ENCODE data around the gene APPL1. TPM values are rescaled to one million over a fixed set of nuclear protein-coding genes. Genes with fewer than 3 reads are reported as not detected.

Gene APPL1
- total and polyA plus RNA-seq, 2 of the 13 experiments (the other 11 are each of a cell fraction or from before 2014, with no cell fraction given) = 14.3 to 29.0 TPM

DNA sequence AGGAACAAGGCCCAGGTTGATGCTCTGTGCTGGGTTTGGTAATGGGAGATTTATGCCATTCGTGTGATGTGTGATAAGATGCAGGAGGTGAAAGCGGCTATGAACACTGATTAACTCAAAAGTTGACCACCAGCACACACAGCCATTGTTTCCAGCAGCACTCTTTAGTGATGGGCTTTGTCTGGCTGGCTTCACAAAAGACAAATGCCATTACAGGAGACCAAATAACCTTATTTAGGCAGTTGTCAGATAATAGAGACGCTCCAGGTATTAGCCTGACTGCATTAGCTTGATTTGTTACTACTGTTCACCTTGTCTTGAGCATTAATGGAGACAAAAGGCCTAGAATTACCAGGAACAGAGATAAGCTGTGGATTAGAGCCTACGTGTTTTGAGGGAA, 32.9 kb upstream of the APPL1 start:
- DNase-seq (ENCODE audit: low spot score) (no peak), ATAC-seq (no peak), FAIRE-seq (no peak)
- Histone ChIP-seq H3K9me3 (ENCODE audit: low read length) (no peaks in the 10 kb centered on the region), H3K79me2 (ENCODE audit: insufficient read depth, low read length) (no peaks in the 10 kb centered on the region), H3K27me3 (ENCODE audit: control insufficient read depth in 1 of 2, insufficient read depth in 2 of 2, low read length in 2 of 2) (peaks cover 0 to 2% of the 10 kb centered on the region in 2 experiments; a peak in 2 of 5 replicates), H3K27ac (ENCODE audit: extremely low read length, insufficient read depth, low read length) (no peak overlapping the region), H2AFZ (ENCODE audit: low read length) (no peak overlapping the region), H3K4me2 (ENCODE audit: low read depth, low read length) (no peak overlapping the region), H3K36me3 (replicated peaks in 1 of 2; ENCODE audit: control insufficient read depth in 1 of 2, insufficient read depth in 2 of 2, low read length in 2 of 2) (no peaks in the 10 kb centered on the region), H4K20me1 (ENCODE audit: insufficient read depth, low read length) (no peaks in the 10 kb centered on the region), H3K4me3 (replicated peaks in 1 of 3; ENCODE audit: insufficient read depth in 1 of 3, low read depth in 2 of 3, low read length in 3 of 3) (no peak overlapping the region), H3K9ac (ENCODE audit: insufficient read depth, low read depth, low read length) (no peak overlapping the region), H3K4me1 (ENCODE audit: insufficient read depth, low read length) (no peaks in the 10 kb centered on the region)
- ChIA-PET POLR2A (no interaction called here), CTCF (ENCODE audit: low intra/inter-chr PET ratio, low total read pairs) (no interaction called here)
- in situ Hi-C loops (cut with HindIII; ENCODE audit: extremely low pct_ligation_motif_present, low pct_unique_long_range_greater_than_20kb) = no loop called here
- intact Hi-C loops (cut with micrococcal nuclease; ENCODE audit: unreplicated experiment) = no loop called here
- no TSS peak for BruUV-seq (replicated peaks)
- 17% methylated on average over 4 of the region's 4 CpGs for WGBS (ENCODE audit: low lambda C conversion rate)
- TF ChIP-seq KDM3A (CRISPR knock-in tag; IDR thresholded peaks at IDR 0.05; ENCODE audit: low read depth) (no peak), HNF4G (IDR thresholded peaks at IDR 0.05; ENCODE audit: borderline replicate concordance, low read depth, low read length) (no peak), HNF4G (CRISPR knock-in tag; IDR thresholded peaks at IDR 0.05; ENCODE audit: borderline replicate concordance, low read depth) (no peak), FOXK2 (IDR thresholded peaks at IDR 0.05) (no peak), U2AF2 (IDR thresholded peaks at IDR 0.05; ENCODE audit: low read depth, low read length) (no peak), MEF2D (CRISPR knock-in tag; IDR thresholded peaks at IDR 0.05) (no peak), ZNF274 (CRISPR knock-in tag; IDR thresholded peaks at IDR 0.05) (no peak), ZNF329 (CRISPR knock-in tag; IDR thresholded peaks at IDR 0.05; ENCODE audit: low read depth) (no peak)

GRCh38 chr3:57199895-57200297, 27.6 kb upstream of the APPL1 start, which contains the start of gene HESX1:
TSS of gene HESX1 (minus strand) at chr3:57199978. CDS start at chr3:57199918, 60 bp downstream.
- FAIRE-seq = no peak
- in situ Hi-C loops (cut with HindIII; ENCODE audit: extremely low pct_ligation_motif_present, low pct_unique_long_range_greater_than_20kb) = no loop called here
- no peak within 1 kb of the TSS for H3K4me3 ChIP-seq (replicated peaks in 1 of 3; ENCODE audit: insufficient read depth in 1 of 3, low read depth in 2 of 3, low read length in 3 of 3)
- H3K27me3 ChIP-seq (ENCODE audit: control insufficient read depth in 1 of 2, insufficient read depth in 2 of 2, low read length in 2 of 2) = no peaks in the 10 kb centered on the region; a peak in 1 of 5 replicates
- CTCF ChIA-PET (ENCODE audit: low intra/inter-chr PET ratio, low total read pairs) = no interaction called here
- no peak for DNase-seq (ENCODE audit: low spot score)
- H3K9me3 ChIP-seq (ENCODE audit: low read length) = no peaks in the 10 kb centered on the region
- H3K4me2 ChIP-seq (ENCODE audit: low read depth, low read length) = no peak within 1 kb of the TSS
- TF ChIP-seq SNAPC4 (CRISPR knock-in tag; IDR thresholded peaks at IDR 0.05) (no peak), POLR2AphosphoS2 (IDR thresholded peaks at IDR 0.05; ENCODE audit: low read depth, low read length) (no peak), RELA (CRISPR knock-in tag; IDR thresholded peaks at IDR 0.05) (no peak), DNMT1 (CRISPR knock-in tag; IDR thresholded peaks at IDR 0.05) (no peak), NFRKB (IDR thresholded peaks at IDR 0.05) (no peak), ZFP36L2 (CRISPR knock-in tag; IDR thresholded peaks at IDR 0.05) (no peak), ASH2L (IDR thresholded peaks at IDR 0.05; ENCODE audit: insufficient read length, low read depth, low read length) (no peak), FOXO1 (CRISPR knock-in tag; IDR thresholded peaks at IDR 0.05) (no peak), WIZ (CRISPR knock-in tag; IDR thresholded peaks at IDR 0.05) (no peak), MYC (CRISPR knock-in tag; IDR thresholded peaks at IDR 0.05; ENCODE audit: borderline replicate concordance) (no peak), HOXA7 (CRISPR knock-in tag; IDR thresholded peaks at IDR 0.05) (no peak)
- no peaks in the 10 kb centered on the region for H3K36me3 ChIP-seq (replicated peaks in 1 of 2; ENCODE audit: control insufficient read depth in 1 of 2, insufficient read depth in 2 of 2, low read length in 2 of 2)
- H3K27ac ChIP-seq (ENCODE audit: extremely low read length, insufficient read depth, low read length) = no peak within 1 kb of the TSS
- WGBS (ENCODE audit: low lambda C conversion rate) = 0% methylated on average over 2 of the region's 4 CpGs
- no TSS peak for BruUV-seq (replicated peaks)
- POLR2A ChIA-PET = no interaction called here
- intact Hi-C loops (cut with micrococcal nuclease; ENCODE audit: unreplicated experiment) = no loop called here
- no peak for ATAC-seq
- no peak within 1 kb of the TSS for H3K9ac ChIP-seq (ENCODE audit: insufficient read depth, low read depth, low read length)
- no peaks in the 10 kb centered on the region for H3K79me2 ChIP-seq (ENCODE audit: insufficient read depth, low read length)
- H2AFZ ChIP-seq (ENCODE audit: low read length) = no peak within 1 kb of the TSS
- no peaks in the 10 kb centered on the region for H4K20me1 ChIP-seq (ENCODE audit: insufficient read depth, low read length)
- no peaks in the 10 kb centered on the region for H3K4me1 ChIP-seq (ENCODE audit: insufficient read depth, low read length)

Data from HepG2 (cell line).